SK-N-SH (cell line): ENCODE measurements around the gene TTC7B. TPM values are rescaled to one million over a fixed set of nuclear protein-coding genes. Genes with fewer than 3 reads are reported as not detected.
A peak's percentile ranks its signal among the peaks of the same experiment; 100 is the strongest.

Source experiments
- EP300 ChIP-seq, 2 experiments: IDR thresholded peaks; 2 replicates each; pipeline versions ENCODE4 v1.4.0 to v1.6.1; 2012; ENCODE audit warnings: borderline replicate concordance in 1 of 2, low read depth in 1 of 2, low read length in 1 of 2
- FOSL2 ChIP-seq: IDR thresholded peaks from 2 replicates; pipeline ENCODE4 v1.4.0; 2012; ENCODE audit warnings: low read depth, mild to moderate bottlenecking, moderate library complexity, borderline replicate concordance
- FOXJ3 ChIP-seq: sonication (generic); formaldehyde crosslinking; IDR thresholded peaks from 2 replicates; pipeline ENCODE4 v1.5.1; 2020; ENCODE audit warnings: mild to moderate bottlenecking, missing genetic modification reagents
- GATA2 ChIP-seq: sonication (generic); formaldehyde crosslinking; IDR thresholded peaks from 2 replicates; pipeline ENCODE4 v1.5.0; 2020; ENCODE audit warnings: mild to moderate bottlenecking, missing genetic modification reagents
- JUND ChIP-seq: IDR thresholded peaks from 2 replicates; pipeline ENCODE4 v1.4.0; 2012
- MEF2A ChIP-seq: IDR thresholded peaks from 2 replicates; pipeline ENCODE4 v1.4.0; 2012; ENCODE audit warnings: low read depth, borderline replicate concordance
- MXI1 ChIP-seq: IDR thresholded peaks from 2 replicates; pipeline ENCODE4 v1.6.1; 2012; ENCODE audit warnings: mild to moderate bottlenecking, low read depth, low read length, improper control_type of control experiment
- RAD21 ChIP-seq: IDR thresholded peaks from 2 replicates; pipeline ENCODE4 v1.6.1; 2012; ENCODE audit warnings: mild to moderate bottlenecking, low read length
- RCOR1 ChIP-seq: fragments of 150-350 bp; IDR thresholded peaks from 2 replicates; pipeline ENCODE4 v1.6.1; 2017; ENCODE audit warnings: antibody characterized with exemption, low read length
- RFX5 ChIP-seq: IDR thresholded peaks from 2 replicates; pipeline ENCODE4 v1.6.1; 2012; ENCODE audit warnings: mild to moderate bottlenecking, improper control_type of control experiment, low read length
- TAF1 ChIP-seq: IDR thresholded peaks from 2 replicates; pipeline ENCODE4 v1.6.1; 2012; ENCODE audit warnings: low read depth, mild to moderate bottlenecking, low read length, moderate library complexity, borderline replicate concordance
- TCF12 ChIP-seq: IDR thresholded peaks from 2 replicates; pipeline ENCODE4 v1.4.0; 2012
- TEAD4 ChIP-seq: IDR thresholded peaks from 2 replicates; pipeline ENCODE4 v1.4.0; 2012; ENCODE audit warnings: mild to moderate bottlenecking, borderline replicate concordance; ENCODE audit not compliant: insufficient read depth
- YY1 ChIP-seq: IDR thresholded peaks from 2 replicates; pipeline ENCODE4 v1.4.0; 2012; ENCODE audit warnings: low read depth, mild to moderate bottlenecking
- polyA plus RNA-seq, 3 experiments: library from polyadenylated mRNA; depleted of rRNA; stranded (reverse); fragments of >200 nt; gene quantifications; 2 replicates each; pipeline ENCODE4 v1.2.3, GENCODE V29; 2012
- TF ChIP-seq, protein P1 (sequence below): fragments of 200-600 bp; sonication (generic); IDR thresholded peaks from 2 replicates; pipeline ENCODE4 v1.6.1; 2017; ENCODE audit warnings: antibody characterized with exemption, mild to moderate bottlenecking, moderate library complexity
- TF ChIP-seq, protein P2 (sequence below): IDR thresholded peaks from 2 replicates; pipeline ENCODE4 v1.6.1; 2012; ENCODE audit warnings: mild to moderate bottlenecking, low read depth, low read length, moderate library complexity
- TF ChIP-seq, protein P3 (sequence below): IDR thresholded peaks from 2 replicates; pipeline ENCODE4; 2012
- TF ChIP-seq, protein P4 (sequence below): IDR thresholded peaks from 2 replicates; pipeline ENCODE4 v1.4.0; 2012; ENCODE audit warnings: low read depth

The TTC7B gene
- polyA plus RNA-seq, 1 of the 3 experiments (the other 2 are of a cell fraction), result 43.1 TPM

DNA sequence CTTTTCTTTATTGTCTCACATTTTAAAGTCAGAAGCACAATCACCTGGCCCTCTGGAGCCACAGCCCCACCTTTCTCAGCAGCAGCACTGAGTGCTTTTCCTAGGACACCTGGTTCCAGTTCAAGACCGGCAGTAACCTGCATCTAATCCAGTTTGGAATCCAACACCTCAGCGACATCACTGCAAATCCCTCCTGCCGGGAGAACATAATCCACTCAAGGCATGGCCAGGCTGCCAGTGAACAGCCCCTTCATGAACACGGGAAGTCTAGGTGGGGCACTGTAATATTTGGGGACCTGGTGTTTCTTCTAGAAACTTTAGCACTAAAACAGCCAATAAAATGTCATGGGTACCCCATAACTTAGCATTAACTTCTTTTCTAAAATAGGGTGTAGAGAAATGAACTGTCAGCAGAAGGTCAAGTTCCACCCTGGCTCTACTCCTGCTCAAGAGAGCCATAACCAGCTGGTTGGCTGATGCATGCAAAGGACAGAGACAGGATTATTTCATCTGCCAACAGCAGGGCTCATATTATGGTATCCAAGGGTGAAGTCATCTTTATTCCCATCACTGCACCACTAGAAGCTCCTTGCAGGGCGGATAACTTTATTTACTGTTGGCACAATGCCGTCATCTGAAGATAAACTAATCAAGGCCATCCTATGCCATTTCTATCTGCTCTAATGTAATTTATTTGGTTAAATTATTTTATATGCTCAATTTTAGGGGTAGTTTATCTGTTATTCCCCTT lies 76.7 kb downstream of the TTC7B start (continued):
- TF ChIP-seq, protein P1, sequence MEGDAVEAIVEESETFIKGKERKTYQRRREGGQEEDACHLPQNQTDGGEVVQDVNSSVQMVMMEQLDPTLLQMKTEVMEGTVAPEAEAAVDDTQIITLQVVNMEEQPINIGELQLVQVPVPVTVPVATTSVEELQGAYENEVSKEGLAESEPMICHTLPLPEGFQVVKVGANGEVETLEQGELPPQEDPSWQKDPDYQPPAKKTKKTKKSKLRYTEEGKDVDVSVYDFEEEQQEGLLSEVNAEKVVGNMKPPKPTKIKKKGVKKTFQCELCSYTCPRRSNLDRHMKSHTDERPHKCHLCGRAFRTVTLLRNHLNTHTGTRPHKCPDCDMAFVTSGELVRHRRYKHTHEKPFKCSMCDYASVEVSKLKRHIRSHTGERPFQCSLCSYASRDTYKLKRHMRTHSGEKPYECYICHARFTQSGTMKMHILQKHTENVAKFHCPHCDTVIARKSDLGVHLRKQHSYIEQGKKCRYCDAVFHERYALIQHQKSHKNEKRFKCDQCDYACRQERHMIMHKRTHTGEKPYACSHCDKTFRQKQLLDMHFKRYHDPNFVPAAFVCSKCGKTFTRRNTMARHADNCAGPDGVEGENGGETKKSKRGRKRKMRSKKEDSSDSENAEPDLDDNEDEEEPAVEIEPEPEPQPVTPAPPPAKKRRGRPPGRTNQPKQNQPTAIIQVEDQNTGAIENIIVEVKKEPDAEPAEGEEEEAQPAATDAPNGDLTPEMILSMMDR, result no peak
- TF ChIP-seq RCOR1 (peak; percentile 83; the same call in 1 of the 2 replicates), MEF2A (no peak), FOXJ3 (no peak), MXI1 (0 out of 2 replicates have a peak, but pooled peaks have one; percentile 12), RFX5 (no peak; the same call in 1 of the 2 replicates), TAF1 (no peak), FOSL2 (no peak), JUND (no peak), EP300 (IDR thresholded peaks at IDR 0.05; ENCODE audit: borderline replicate concordance in 1 of 2, low read depth in 1 of 2, low read length in 1 of 2) (peak in 1 of 2 experiments; percentile 40; a peak in 1 of 4 replicates), YY1 (no peak), GATA2 (CRISPR knock-in tag) (peak; percentile 68), TEAD4 (0 out of 2 replicates have a peak, but pooled peaks have one; percentile 26), RAD21 (peak; percentile 11; the same call in 1 of the 2 replicates), TCF12 (no peak)
- TF ChIP-seq, protein P2, sequence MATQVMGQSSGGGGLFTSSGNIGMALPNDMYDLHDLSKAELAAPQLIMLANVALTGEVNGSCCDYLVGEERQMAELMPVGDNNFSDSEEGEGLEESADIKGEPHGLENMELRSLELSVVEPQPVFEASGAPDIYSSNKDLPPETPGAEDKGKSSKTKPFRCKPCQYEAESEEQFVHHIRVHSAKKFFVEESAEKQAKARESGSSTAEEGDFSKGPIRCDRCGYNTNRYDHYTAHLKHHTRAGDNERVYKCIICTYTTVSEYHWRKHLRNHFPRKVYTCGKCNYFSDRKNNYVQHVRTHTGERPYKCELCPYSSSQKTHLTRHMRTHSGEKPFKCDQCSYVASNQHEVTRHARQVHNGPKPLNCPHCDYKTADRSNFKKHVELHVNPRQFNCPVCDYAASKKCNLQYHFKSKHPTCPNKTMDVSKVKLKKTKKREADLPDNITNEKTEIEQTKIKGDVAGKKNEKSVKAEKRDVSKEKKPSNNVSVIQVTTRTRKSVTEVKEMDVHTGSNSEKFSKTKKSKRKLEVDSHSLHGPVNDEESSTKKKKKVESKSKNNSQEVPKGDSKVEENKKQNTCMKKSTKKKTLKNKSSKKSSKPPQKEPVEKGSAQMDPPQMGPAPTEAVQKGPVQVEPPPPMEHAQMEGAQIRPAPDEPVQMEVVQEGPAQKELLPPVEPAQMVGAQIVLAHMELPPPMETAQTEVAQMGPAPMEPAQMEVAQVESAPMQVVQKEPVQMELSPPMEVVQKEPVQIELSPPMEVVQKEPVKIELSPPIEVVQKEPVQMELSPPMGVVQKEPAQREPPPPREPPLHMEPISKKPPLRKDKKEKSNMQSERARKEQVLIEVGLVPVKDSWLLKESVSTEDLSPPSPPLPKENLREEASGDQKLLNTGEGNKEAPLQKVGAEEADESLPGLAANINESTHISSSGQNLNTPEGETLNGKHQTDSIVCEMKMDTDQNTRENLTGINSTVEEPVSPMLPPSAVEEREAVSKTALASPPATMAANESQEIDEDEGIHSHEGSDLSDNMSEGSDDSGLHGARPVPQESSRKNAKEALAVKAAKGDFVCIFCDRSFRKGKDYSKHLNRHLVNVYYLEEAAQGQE, result no peak
- TF ChIP-seq, protein P3, sequence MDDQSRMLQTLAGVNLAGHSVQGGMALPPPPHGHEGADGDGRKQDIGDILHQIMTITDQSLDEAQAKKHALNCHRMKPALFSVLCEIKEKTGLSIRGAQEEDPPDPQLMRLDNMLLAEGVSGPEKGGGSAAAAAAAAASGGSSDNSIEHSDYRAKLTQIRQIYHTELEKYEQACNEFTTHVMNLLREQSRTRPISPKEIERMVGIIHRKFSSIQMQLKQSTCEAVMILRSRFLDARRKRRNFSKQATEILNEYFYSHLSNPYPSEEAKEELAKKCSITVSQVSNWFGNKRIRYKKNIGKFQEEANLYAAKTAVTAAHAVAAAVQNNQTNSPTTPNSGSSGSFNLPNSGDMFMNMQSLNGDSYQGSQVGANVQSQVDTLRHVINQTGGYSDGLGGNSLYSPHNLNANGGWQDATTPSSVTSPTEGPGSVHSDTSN, result no peak
- TF ChIP-seq, protein P4, sequence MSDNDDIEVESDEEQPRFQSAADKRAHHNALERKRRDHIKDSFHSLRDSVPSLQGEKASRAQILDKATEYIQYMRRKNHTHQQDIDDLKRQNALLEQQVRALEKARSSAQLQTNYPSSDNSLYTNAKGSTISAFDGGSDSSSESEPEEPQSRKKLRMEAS, result no peak
- TF ChIP-seq, all 33 proteins: peak for 8
